GM23338 (cell line): Measurements from ENCODE around the gene TRPC4AP. TPM values are rescaled to one million over a fixed set of nuclear protein-coding genes. Genes with fewer than 3 reads are reported as not detected.

Source experiments
- ATAC-seq: fragments of 200-7000 bp; cut with Tn5 transposase; 3 replicates; pipeline ENCODE4 v1.9.1; 2020
- DNase-seq: peaks from one replicate; pipeline ENCODE4 v3.0.0-alpha.2; 2015; ENCODE audit warnings: low spot score
- H2AFZ ChIP-seq: fragments of 200-600 bp; sonication (generic); 2 replicates; pipeline ENCODE4 v1.8.0; 2016; ENCODE audit warnings: antibody characterized with exemption, mild to moderate bottlenecking, moderate library complexity
- H3F3A ChIP-seq: fragments of 200-600 bp; sonication (generic); replicated peaks from 2 replicates; pipeline ENCODE4 v1.8.0; 2017; ENCODE audit warnings: antibody characterized with exemption, mixed run types, low read depth
- H3K27ac ChIP-seq: fragments of 200-600 bp; sonication (generic); 2 replicates; pipeline ENCODE4 v1.6.1; 2016; ENCODE audit warnings: low read depth
- H3K27me3 ChIP-seq: fragments of 200-600 bp; sonication (generic); 2 replicates; pipeline ENCODE4 v1.8.0; 2016; ENCODE audit warnings: mild to moderate bottlenecking, mixed run types, moderate library complexity; ENCODE audit not compliant: insufficient read depth
- H3K36me3 ChIP-seq: fragments of 200-600 bp; sonication (generic); 2 replicates; pipeline ENCODE4 v1.8.0; 2016; ENCODE audit warnings: mild to moderate bottlenecking; ENCODE audit not compliant: insufficient read depth
- H3K4me1 ChIP-seq: fragments of 200-600 bp; sonication (generic); 2 replicates; pipeline ENCODE4 v1.8.0; 2016; ENCODE audit warnings: mild to moderate bottlenecking, moderate library complexity; ENCODE audit not compliant: insufficient read depth
- H3K4me2 ChIP-seq: fragments of 200-600 bp; sonication (generic); 2 replicates; pipeline ENCODE4 v1.7.1; 2017; ENCODE audit warnings: mixed run types
- H3K4me3 ChIP-seq: fragments of 200-600 bp; sonication (generic); 2 replicates; pipeline ENCODE4 v1.6.1; 2016; ENCODE audit warnings: mixed run types
- H3K79me2 ChIP-seq: fragments of 200-600 bp; sonication (generic); replicated peaks from 2 replicates; pipeline ENCODE4 v1.8.0; 2017; ENCODE audit warnings: mild to moderate bottlenecking; ENCODE audit not compliant: insufficient read depth
- H3K9me2 ChIP-seq: fragments of 200-600 bp; sonication (generic); 2 replicates; pipeline ENCODE4 v1.8.0; 2017; ENCODE audit not compliant: insufficient read depth
- H4K20me1 ChIP-seq: fragments of 200-600 bp; sonication (generic); replicated peaks from 2 replicates; pipeline ENCODE4 v1.8.0; 2017; ENCODE audit warnings: mild to moderate bottlenecking; ENCODE audit not compliant: insufficient read depth
- H3K27ac Mint-ChIP-seq: 2 replicates; pipeline ENCODE4 v1.8.0; 2020; ENCODE audit warnings: inconsistent platforms, mild to moderate bottlenecking, moderate library complexity, mixed read lengths
- H3K27me3 Mint-ChIP-seq: 3 replicates; pipeline ENCODE4 v1.8.0; 2022; ENCODE audit warnings: low read depth, mild to moderate bottlenecking, moderate library complexity, mixed read lengths, inconsistent platforms; ENCODE audit not compliant: insufficient read depth, poor library complexity
- H3K36me3 Mint-ChIP-seq: 3 replicates; pipeline ENCODE4 v1.8.0; 2021; ENCODE audit warnings: low read depth, mild to moderate bottlenecking, inconsistent platforms, moderate library complexity, mixed read lengths
- H3K4me1 Mint-ChIP-seq: 3 replicates; pipeline ENCODE4 v1.8.0; 2020; ENCODE audit warnings: mild to moderate bottlenecking, inconsistent platforms, mixed read lengths
- H3K4me3 Mint-ChIP-seq: 3 replicates; pipeline ENCODE4 v1.8.0; 2021; ENCODE audit warnings: moderate library complexity, mild to moderate bottlenecking, inconsistent platforms, mixed read lengths
- H3K9me3 Mint-ChIP-seq: 3 replicates; pipeline ENCODE4 v1.8.0; 2020; ENCODE audit warnings: moderate library complexity, mild to moderate bottlenecking, inconsistent platforms, mixed read lengths
- CTCF ChIP-seq, 2 experiments: fragments of 200-600 bp in 1 of 2; sonication (generic) in 1 of 2; conservative IDR thresholded peaks; 2 replicates each; pipeline versions ENCODE4 v1.5.1 to v1.6.1; 2016 to 2017; ENCODE audit warnings: antibody characterized with exemption in 2 of 2, low read depth in 2 of 2, mild to moderate bottlenecking in 2 of 2, moderate library complexity in 1 of 2
- EZH2 ChIP-seq: fragments of 200-600 bp; sonication (generic); IDR thresholded peaks from one replicate; pipeline ENCODE4 v1.8.0; 2017; ENCODE audit warnings: antibody characterized with exemption, mild to moderate bottlenecking, low read depth; ENCODE audit not compliant: unreplicated experiment
- NANOG ChIP-seq: IDR thresholded peaks from 2 replicates; pipeline ENCODE4 v1.6.1; 2016; ENCODE audit warnings: antibody characterized with exemption, borderline replicate concordance
- POLR2AphosphoS5 ChIP-seq: IDR thresholded peaks from 2 replicates; pipeline ENCODE4 v1.6.1; 2016; ENCODE audit warnings: antibody characterized with exemption, low read depth
- REST ChIP-seq: IDR thresholded peaks from one replicate; pipeline ENCODE4 v1.6.1; 2018; ENCODE audit warnings: antibody characterized with exemption; ENCODE audit not compliant: unreplicated experiment
- STAT1 ChIP-seq: IDR thresholded peaks from one replicate; pipeline ENCODE4 v1.6.1; 2016; ENCODE audit warnings: antibody characterized with exemption; ENCODE audit not compliant: unreplicated experiment
- ZNF114 ChIP-seq: fragments of 250-450 bp; sonication (Bioruptor Pico); IDR thresholded peaks from 2 replicates; pipeline ENCODE4 v1.5.0; 2020; ENCODE audit warnings: mild to moderate bottlenecking, moderate library complexity
- ZNF331 ChIP-seq: fragments of 250-450 bp; sonication (Bioruptor Pico); IDR thresholded peaks from 2 replicates; pipeline ENCODE4 v1.5.0; 2020; ENCODE audit warnings: low read depth, mild to moderate bottlenecking, moderate library complexity
- polyA plus RNA-seq: library from polyadenylated mRNA; unstranded; fragments of >200 nt; fragmentation: Nextera tagmentation; extraction: Ambion mirVana; gene quantifications from 2 replicates; pipeline ENCODE4 v1.2.1, GENCODE V29; 2016
- total RNA-seq: library from RNA; depleted of rRNA; stranded (reverse); fragments of >200 nt; shearing (Covaris generic); gene quantifications from 2 replicates; pipeline ENCODE4 v1.2.3, GENCODE V29; 2014

TRPC4AP gene
- total and polyA plus RNA-seq, 2 experiments from 2014 or later: 48.8 to 89.5 TPM

GRCh38 chr20:34970193-34970840 is 122.3 kb downstream of the TRPC4AP start:
- Histone ChIP-seq H3F3A (no peaks in the 10 kb centered on the region), H3K4me1 (no peaks in the 10 kb centered on the region), H3K36me3 (no peaks in the 10 kb centered on the region), H3K27me3 (no peaks in the 10 kb centered on the region), H2AFZ (no peak overlapping the region), H4K20me1 (no peaks in the 10 kb centered on the region), H3K4me2 (no peak overlapping the region), H3K9me2 (no peaks in the 10 kb centered on the region), H3K79me2 (no peaks in the 10 kb centered on the region), H3K4me3 (no peak overlapping the region), H3K27ac (no peak overlapping the region)
- H3K4me3 Mint-ChIP-seq: no peak overlapping the region
- no peak overlapping the region for H3K27ac Mint-ChIP-seq
- no peaks in the 10 kb centered on the region for H3K36me3 Mint-ChIP-seq
- peaks cover 5% of the 10 kb centered on the region for H3K27me3 Mint-ChIP-seq
- no peak for ATAC-seq
- no peaks in the 10 kb centered on the region for H3K9me3 Mint-ChIP-seq
- no peak for DNase-seq
- peaks cover under 1% of the 10 kb centered on the region for H3K4me1 Mint-ChIP-seq
- TF ChIP-seq REST: no peak

GRCh38 chr20:34968042-34968775 is 124.4 kb downstream of the TRPC4AP start:
- Histone ChIP-seq H3K4me1 (no peaks in the 10 kb centered on the region), H3K36me3 (no peaks in the 10 kb centered on the region), H3K4me2 (no peak overlapping the region), H3K79me2 (no peaks in the 10 kb centered on the region), H4K20me1 (no peaks in the 10 kb centered on the region), H3K27ac (no peak overlapping the region), H3K4me3 (no peak overlapping the region), H2AFZ (no peak overlapping the region), H3F3A (no peaks in the 10 kb centered on the region), H3K27me3 (no peaks in the 10 kb centered on the region), H3K9me2 (no peaks in the 10 kb centered on the region)
- Mint-ChIP-seq H3K27me3 (peaks cover 6% of the 10 kb centered on the region), H3K4me1 (peaks cover 3% of the 10 kb centered on the region; the same call in 2 of the 3 replicates), H3K4me3 (no peak overlapping the region), H3K36me3 (no peaks in the 10 kb centered on the region), H3K27ac (no peak overlapping the region), H3K9me3 (no peaks in the 10 kb centered on the region)
- DNase-seq (no peak), ATAC-seq (no peak)
- TF ChIP-seq ZNF331 (no peak), ZNF114 (CRISPR knock-in tag) (no peak), STAT1 (no peak)

GRCh38 chr20:34967421-34967820 is 125.2 kb downstream of the TRPC4AP start:
- Histone ChIP-seq H4K20me1 (no peaks in the 10 kb centered on the region), H3K27me3 (no peaks in the 10 kb centered on the region), H2AFZ (no peak overlapping the region), H3K9me2 (no peaks in the 10 kb centered on the region), H3F3A (no peaks in the 10 kb centered on the region), H3K4me3 (no peak overlapping the region), H3K4me2 (no peak overlapping the region), H3K4me1 (no peaks in the 10 kb centered on the region), H3K27ac (no peak overlapping the region), H3K79me2 (no peaks in the 10 kb centered on the region), H3K36me3 (no peaks in the 10 kb centered on the region)
- H3K27me3 Mint-ChIP-seq: peaks cover 6% of the 10 kb centered on the region
- ATAC-seq: no peak
- no peaks in the 10 kb centered on the region for H3K9me3 Mint-ChIP-seq
- peaks cover 3% of the 10 kb centered on the region; the same call in 2 of the 3 replicates for H3K4me1 Mint-ChIP-seq
- no peaks in the 10 kb centered on the region for H3K36me3 Mint-ChIP-seq
- no peak overlapping the region for H3K4me3 Mint-ChIP-seq
- DNase-seq: no peak
- no peak overlapping the region for H3K27ac Mint-ChIP-seq
- TF ChIP-seq CTCF (conservative IDR thresholded peaks at IDR 0.05; ENCODE audit: low read depth in 2 of 2) (no peak), ZNF331 (no peak), REST (no peak), EZH2 (no peak), POLR2AphosphoS5 (no peak), NANOG (no peak), STAT1 (no peak)
